ENCODE results near the gene HERC2.

The HERC2 gene

DNA sequence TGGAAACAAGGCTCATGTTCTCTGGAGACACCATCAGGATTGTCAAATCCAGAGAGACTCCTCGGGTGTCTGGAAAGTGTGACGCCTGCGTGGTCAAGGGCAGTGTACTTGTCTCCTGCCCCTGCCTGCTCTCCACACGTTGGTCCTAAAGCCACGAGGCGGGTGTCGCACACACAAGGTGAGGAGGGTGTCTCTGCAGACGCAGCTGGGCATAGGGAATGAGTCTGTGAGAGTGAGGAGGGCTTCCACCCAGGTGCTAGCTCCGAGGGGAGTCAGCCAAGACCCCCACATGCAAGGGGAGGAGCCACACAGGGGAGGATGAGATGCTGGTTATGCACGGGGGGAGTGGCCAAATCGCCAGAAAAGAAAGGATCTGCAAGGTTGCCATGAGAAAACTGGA, 194.9 kb downstream of the HERC2 start:
- Histone ChIP-seq H2AFZ (ENCODE audit: low read depth, low read length) (no peak overlapping the region), H3K9me3 (ENCODE audit: insufficient read depth, low read length, severe bottlenecking) (no peaks in the 10 kb centered on the region), H3K27ac (ENCODE audit: low read length) (no peak overlapping the region), H4K20me1 (ENCODE audit: insufficient read depth, low read length) (0 out of 2 replicates have a peak, but pooled peaks cover 6% of the 10 kb centered on the region), H3K27me3 (ENCODE audit: insufficient read depth, low read length, poor library complexity) (no peaks in the 10 kb centered on the region), H3K4me1 (ENCODE audit: insufficient read depth, low read length) (no peaks in the 10 kb centered on the region), H3K4me2 (ENCODE audit: insufficient read depth, low read length) (no peak overlapping the region), H3K79me2 (ENCODE audit: insufficient read depth, low read length) (no peaks in the 10 kb centered on the region), H3K4me3 (ENCODE audit: low read depth in 1 of 2, low read length in 2 of 2) (no peak overlapping the region), H3K36me3 (ENCODE audit: insufficient read depth, low read length) (peaks cover 79% of the 10 kb centered on the region), H3K9ac (ENCODE audit: low read depth, low read length) (no peak overlapping the region)
- ATAC-seq (ENCODE audit: insufficient read depth, low read depth), result no peak
- no peak for DNase-seq
- TF ChIP-seq EZH2 (IDR thresholded peaks at IDR 0.05; ENCODE audit: borderline replicate concordance, low read depth, low read length, severe bottlenecking), result no peak

GRCh38 chr15:28125673-28126651, 196.0 kb downstream of the HERC2 start:
- H3K9me3 ChIP-seq (ENCODE audit: insufficient read depth, low read length, severe bottlenecking), result no peaks in the 10 kb centered on the region
- TF ChIP-seq EZH2 (IDR thresholded peaks at IDR 0.05; ENCODE audit: borderline replicate concordance, low read depth, low read length, severe bottlenecking) (no peak), CTCF (IDR thresholded peaks at IDR 0.05; ENCODE audit: borderline replicate concordance, extremely low read depth, low read length, poor library complexity, severe bottlenecking) (peak; percentile 65)
- H3K27me3 ChIP-seq (ENCODE audit: insufficient read depth, low read length, poor library complexity), result no peaks in the 10 kb centered on the region
- DNase-seq (no peak), ATAC-seq (ENCODE audit: insufficient read depth, low read depth) (peak; percentile 58; the same call in 1 of the 3 replicates)
- no peak overlapping the region for H3K27ac ChIP-seq (ENCODE audit: low read length)
- H3K4me3 ChIP-seq (ENCODE audit: low read depth in 1 of 2, low read length in 2 of 2), result no peak overlapping the region
- no peaks in the 10 kb centered on the region for H3K4me1 ChIP-seq (ENCODE audit: insufficient read depth, low read length)
- H3K79me2 ChIP-seq (ENCODE audit: insufficient read depth, low read length), result no peaks in the 10 kb centered on the region
- H4K20me1 ChIP-seq (ENCODE audit: insufficient read depth, low read length), result 0 out of 2 replicates have a peak, but pooled peaks cover 6% of the 10 kb centered on the region
- H3K4me2 ChIP-seq (ENCODE audit: insufficient read depth, low read length), result no peak overlapping the region
- H3K36me3 ChIP-seq (ENCODE audit: insufficient read depth, low read length), result peaks cover 75% of the 10 kb centered on the region
- H3K9ac ChIP-seq (ENCODE audit: low read depth, low read length), result no peak overlapping the region
- no peak overlapping the region for H2AFZ ChIP-seq (ENCODE audit: low read depth, low read length)

DNA sequence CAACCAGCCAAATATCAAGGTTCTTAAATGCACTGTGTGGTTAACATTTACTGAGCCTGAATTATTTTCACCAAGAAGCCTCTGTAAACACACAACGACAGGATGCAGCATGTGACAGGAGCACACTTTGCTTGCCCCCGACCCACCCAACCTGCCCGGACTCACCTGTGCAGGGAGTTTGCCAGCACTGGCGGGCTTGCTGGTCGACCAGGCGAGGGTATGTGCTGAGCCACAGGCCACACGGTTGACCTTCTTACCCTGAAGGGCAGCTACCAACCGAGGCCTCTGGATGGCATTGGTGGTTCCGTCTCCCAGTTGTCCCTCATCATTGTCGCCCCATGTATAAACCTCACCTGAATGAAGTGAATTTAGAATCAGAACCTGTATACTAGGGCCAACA, 197.1 kb downstream of the HERC2 start:
- H4K20me1 ChIP-seq (ENCODE audit: insufficient read depth, low read length), result 0 out of 2 replicates have a peak, but pooled peaks cover 6% of the 10 kb centered on the region
- H3K9ac ChIP-seq (ENCODE audit: low read depth, low read length), result no peak overlapping the region
- H2AFZ ChIP-seq (ENCODE audit: low read depth, low read length), result no peak overlapping the region

More for the DNA sequence above, 197.1 kb downstream of the HERC2 start:
- no peaks in the 10 kb centered on the region for H3K9me3 ChIP-seq (ENCODE audit: insufficient read depth, low read length, severe bottlenecking)
- H3K27me3 ChIP-seq (ENCODE audit: insufficient read depth, low read length, poor library complexity), result no peaks in the 10 kb centered on the region
- ATAC-seq (ENCODE audit: insufficient read depth, low read depth), result no peak
- no peak overlapping the region for H3K27ac ChIP-seq (ENCODE audit: low read length)
- TF ChIP-seq EZH2 (IDR thresholded peaks at IDR 0.05; ENCODE audit: borderline replicate concordance, low read depth, low read length, severe bottlenecking) (no peak), CTCF (IDR thresholded peaks at IDR 0.05; ENCODE audit: borderline replicate concordance, extremely low read depth, low read length, poor library complexity, severe bottlenecking) (no peak)
- H3K4me1 ChIP-seq (ENCODE audit: insufficient read depth, low read length), result no peaks in the 10 kb centered on the region
- no peaks in the 10 kb centered on the region for H3K79me2 ChIP-seq (ENCODE audit: insufficient read depth, low read length)
- H3K4me3 ChIP-seq (ENCODE audit: low read depth in 1 of 2, low read length in 2 of 2), result no peak overlapping the region
- peaks cover 75% of the 10 kb centered on the region for H3K36me3 ChIP-seq (ENCODE audit: insufficient read depth, low read length)
- no peak for DNase-seq
- no peak overlapping the region for H3K4me2 ChIP-seq (ENCODE audit: insufficient read depth, low read length)

Data from DND-41 (cell line).